Muscle layer of colon (tissue), 2 donors: ENCODE results near the gene COL4A1.

Experiments
- H3K27ac ChIP-seq: one replicate; pipeline ENCODE4 v1.7.0; 2013; ENCODE audit warnings: low read depth, mild to moderate bottlenecking, low read length, moderate library complexity
- H3K27me3 ChIP-seq, 2 donors: one replicate each; pipeline ENCODE4 v1.7.0; 2013; ENCODE audit warnings: low read length in 2 of 2, mild to moderate bottlenecking in 2 of 2; ENCODE audit not compliant: insufficient read depth in 2 of 2, control insufficient read depth in 1 of 2
- H3K36me3 ChIP-seq: one replicate; pipeline ENCODE4 v1.7.0; 2013; ENCODE audit warnings: mild to moderate bottlenecking, low read length; ENCODE audit not compliant: insufficient read depth
- H3K4me1 ChIP-seq: one replicate; pipeline ENCODE4 v1.7.0; 2013; ENCODE audit warnings: mild to moderate bottlenecking, low read length; ENCODE audit not compliant: insufficient read depth
- H3K4me3 ChIP-seq, 2 donors: one replicate each; pipeline ENCODE4 v1.7.0; 2013; ENCODE audit warnings: low read length in 2 of 2, low read depth in 1 of 2, mild to moderate bottlenecking in 1 of 2, moderate library complexity in 1 of 2
- H3K9ac ChIP-seq: one replicate; pipeline ENCODE4 v1.7.0; 2013; ENCODE audit warnings: low read length
- H3K9me3 ChIP-seq: one replicate; pipeline ENCODE4 v1.7.0; 2013; ENCODE audit warnings: mild to moderate bottlenecking, low read length
- donor health status: abdominal sarcoma.
- donor health status: Adenocarcinoma of cecum.

COL4A1 gene

GRCh38 chr13:110286833-110287819, 19.8 kb downstream of the COL4A1 start:
- Histone ChIP-seq H3K4me1 (peaks cover 77% of the 10 kb centered on the region), H3K27ac (peak overlapping the region; percentile 73), H3K9ac (no peak overlapping the region), H3K9me3 (no peaks in the 10 kb centered on the region), H3K27me3 (no peaks in the 10 kb centered on the region), H3K4me3 (no peak overlapping the region), H3K36me3 (no peaks in the 10 kb centered on the region)

GRCh38 chr13:110285991-110286832, 20.7 kb downstream of the COL4A1 start:
- Histone ChIP-seq H3K27me3 (no peaks in the 10 kb centered on the region), H3K4me3 (no peak overlapping the region), H3K36me3 (no peaks in the 10 kb centered on the region), H3K27ac (peak overlapping the region; percentile 73), H3K9me3 (no peaks in the 10 kb centered on the region), H3K9ac (no peak overlapping the region), H3K4me1 (peaks cover 85% of the 10 kb centered on the region)

- Histone ChIP-seq H3K4me1 (peaks cover 86% of the 10 kb centered on the region), H3K9ac (no peak overlapping the region), H3K27me3 (no peaks in the 10 kb centered on the region), H3K27ac (peak overlapping the region; percentile 49), H3K36me3 (no peaks in the 10 kb centered on the region), H3K4me3 (no peak overlapping the region), H3K9me3 (no peaks in the 10 kb centered on the region)
Observed at GRCh38 chr13:110284779-110285484, 22.0 kb downstream of the COL4A1 start.

- Histone ChIP-seq H3K4me3 (peak overlapping the region in 1 of 2 donors; percentile 2), H3K36me3 (no peaks in the 10 kb centered on the region), H3K4me1 (peaks cover 87% of the 10 kb centered on the region), H3K27me3 (no peaks in the 10 kb centered on the region), H3K9ac (no peak overlapping the region), H3K9me3 (no peaks in the 10 kb centered on the region), H3K27ac (peak overlapping the region; percentile 49)
Observed at GRCh38 chr13:110283736-110284517, 23.0 kb downstream of the COL4A1 start.

GRCh38 chr13:110282316-110282841, 24.6 kb downstream of the COL4A1 start:
- H3K27ac ChIP-seq, result peak overlapping the region; percentile 71
- no peak overlapping the region for H3K4me3 ChIP-seq
- H3K4me1 ChIP-seq, result peaks cover 97% of the 10 kb centered on the region
- no peak overlapping the region for H3K9ac ChIP-seq
- no peaks in the 10 kb centered on the region for H3K9me3 ChIP-seq
- H3K27me3 ChIP-seq, result no peaks in the 10 kb centered on the region
- no peaks in the 10 kb centered on the region for H3K36me3 ChIP-seq

- H3K4me1 ChIP-seq, result peaks cover 97% of the 10 kb centered on the region
- H3K9me3 ChIP-seq, result no peaks in the 10 kb centered on the region
Observed at GRCh38 chr13:110281736-110282135, 25.2 kb downstream of the COL4A1 start.

GRCh38 chr13:110280985-110281688, 25.8 kb downstream of the COL4A1 start:
- H3K9me3 ChIP-seq, result no peaks in the 10 kb centered on the region
- peaks cover 97% of the 10 kb centered on the region for H3K4me1 ChIP-seq
- no peaks in the 10 kb centered on the region for H3K36me3 ChIP-seq
- H3K9ac ChIP-seq, result no peak overlapping the region
- H3K27me3 ChIP-seq, result no peaks in the 10 kb centered on the region
- peak overlapping the region; percentile 71 for H3K27ac ChIP-seq
- no peak overlapping the region for H3K4me3 ChIP-seq

More at GRCh38 chr13:110281736-110282135, 25.2 kb downstream of the COL4A1 start:
- Histone ChIP-seq H3K9ac (no peak overlapping the region), H3K27ac (peak overlapping the region; percentile 71), H3K27me3 (no peaks in the 10 kb centered on the region), H3K4me3 (no peak overlapping the region), H3K36me3 (no peaks in the 10 kb centered on the region)

GRCh38 chr13:110280231-110280813, 26.6 kb downstream of the COL4A1 start:
- H3K4me3 ChIP-seq, result no peak overlapping the region
- H3K4me1 ChIP-seq, result peaks cover 98% of the 10 kb centered on the region
- no peak overlapping the region for H3K9ac ChIP-seq
- no peaks in the 10 kb centered on the region for H3K27me3 ChIP-seq
- peak overlapping the region; percentile 71 for H3K27ac ChIP-seq
- H3K36me3 ChIP-seq, result no peaks in the 10 kb centered on the region
- H3K9me3 ChIP-seq, result no peaks in the 10 kb centered on the region

GRCh38 chr13:110279684-110280083, 27.3 kb downstream of the COL4A1 start:
- Histone ChIP-seq H3K27ac (peak overlapping the region; percentile 12), H3K27me3 (no peaks in the 10 kb centered on the region), H3K4me3 (no peak overlapping the region), H3K9ac (no peak overlapping the region), H3K36me3 (no peaks in the 10 kb centered on the region), H3K4me1 (peaks cover 98% of the 10 kb centered on the region), H3K9me3 (no peaks in the 10 kb centered on the region)

GRCh38 chr13:110278859-110279258, 28.1 kb downstream of the COL4A1 start:
- Histone ChIP-seq H3K4me1 (peaks cover 98% of the 10 kb centered on the region), H3K9ac (no peak overlapping the region)

More at GRCh38 chr13:110278859-110279258, 28.1 kb downstream of the COL4A1 start:
- Histone ChIP-seq H3K9me3 (no peaks in the 10 kb centered on the region), H3K4me3 (no peak overlapping the region), H3K27ac (no peak overlapping the region), H3K27me3 (no peaks in the 10 kb centered on the region), H3K36me3 (no peaks in the 10 kb centered on the region)
